Adrenal gland (tissue), 5 donors: Measurements from ENCODE around the gene BPIFB1.

Experiments used
- CTCF ChIP-seq, 6 experiments: fragments of 450-650 bp in 4 of 6; fragments of 200-600 bp in 2 of 6; sonication (generic) in 1 of 6; IDR thresholded peaks; 1 replicate in 5 of 6; 2 replicates in 1 of 6; pipeline versions ENCODE4 v1.5.1 to v1.8.0; 2016 to 2021; ENCODE audit warnings: antibody characterized with exemption in 6 of 6, mild to moderate bottlenecking in 2 of 6, moderate library complexity in 1 of 6
- POLR2A ChIP-seq, 2 donors: fragments of 450-650 bp; IDR thresholded peaks; one replicate each; pipeline ENCODE4 v1.6.1; 2017; ENCODE audit warnings: antibody characterized with exemption in 2 of 2, mild to moderate bottlenecking in 2 of 2, moderate library complexity in 1 of 2
- donor health status: DM: no; HTN: no; CAD: no.

- TF ChIP-seq CTCF (IDR thresholded peaks at IDR 0.05) (peak; percentile 56 to 87 (median 74)), POLR2A (IDR thresholded peaks at IDR 0.05) (no peak)
Observed at GRCh38 chr20:33291830-33292355, 8.9 kb downstream of the BPIFB1 start.
